ENCODE measurements around the gene C2CD2L. TPM values are rescaled to one million over a fixed set of nuclear protein-coding genes. Genes with fewer than 3 reads are reported as not detected.

The C2CD2L gene
- total RNA-seq, 3 donors from 2014 or later (not counting 1 experiment from before 2014, with no cell fraction given): 20.3 to 27.7 (median 25.6) TPM

GRCh38 chr11:119121008-119121810 lies 14.1 kb downstream of the C2CD2L start, which contains the start of gene HINFP:
HINFP (plus strand) TSS chr11:119121580; CDS start chr11:119126945, 5,365 bp downstream.
- H3K4me1 Mint-ChIP-seq: peaks cover 32% of the 10 kb centered on the region in 2 donors
- intact Hi-C loops (cut with micrococcal nuclease): loop anchor here (1.0 to 5.0 kb wide), 4 partner anchors 19 to 54 kb away; partner anchors contain the start of genes HMBS and VPS11

GRCh38 chr11:119121811-119122124 lies 14.6 kb downstream of the C2CD2L start:
- Mint-ChIP-seq H3K27ac (peak overlapping the region; percentile 87 to 90), H3K36me3 (no peaks in the 10 kb centered on the region), H3K4me1 (peaks cover 32 to 35% of the 10 kb centered on the region in 2 donors), H3K4me3 (peak overlapping the region; percentile 91), H3K9me3 (no peaks in the 10 kb centered on the region), H3K27me3 (ENCODE audit: low read depth in 2 of 2) (no peaks in the 10 kb centered on the region)
- ATAC-seq (no peak), DNase-seq (no peak)
- peak overlapping the region; percentile 99 for H3K4me3 ChIP-seq (ENCODE audit: low read length)
- TF ChIP-seq CTCF (IDR thresholded peaks at IDR 0.05): no peak
- intact Hi-C loops (cut with micrococcal nuclease): loop anchor here (1.0 to 5.0 kb wide), 4 partner anchors 19 to 54 kb away; partner anchors contain the start of genes HMBS and VPS11
- no peaks in the 10 kb centered on the region for H3K27me3 ChIP-seq (ENCODE audit: control insufficient read depth, insufficient read depth, low read length)
- whole genome bisulfite sequencing (ENCODE audit: insufficient coverage): 0% methylated on average over 20 of the region's 20 CpGs
- peaks cover 5% of the 10 kb centered on the region for H3K36me3 ChIP-seq (ENCODE audit: control insufficient read depth, insufficient read depth, low read length)
- peaks cover 20% of the 10 kb centered on the region for H3K4me1 ChIP-seq (ENCODE audit: control insufficient read depth, insufficient read depth, low read length)
- H3K27ac ChIP-seq (ENCODE audit: low read length): peak overlapping the region; percentile 72
- no peaks in the 10 kb centered on the region for H3K9me3 ChIP-seq (ENCODE audit: control insufficient read depth, insufficient read depth, low read length)

More at GRCh38 chr11:119121008-119121810, 14.1 kb downstream of the C2CD2L start, which contains the start of gene HINFP:
- peak; percentile 97 to 100 (median 97) for ATAC-seq
- Histone ChIP-seq H3K4me3 (ENCODE audit: low read length) (peak within 1 kb of the TSS; percentile 99), H3K36me3 (ENCODE audit: control insufficient read depth, insufficient read depth, low read length) (peaks cover 11% of the 10 kb centered on the region), H3K9me3 (ENCODE audit: control insufficient read depth, insufficient read depth, low read length) (no peaks in the 10 kb centered on the region), H3K27ac (ENCODE audit: low read length) (peak within 1 kb of the TSS; percentile 73), H3K4me1 (ENCODE audit: control insufficient read depth, insufficient read depth, low read length) (peaks cover 20% of the 10 kb centered on the region), H3K27me3 (ENCODE audit: control insufficient read depth, insufficient read depth, low read length) (no peaks in the 10 kb centered on the region)
- WGBS (ENCODE audit: insufficient coverage): under 1% methylated on average over 52 of the region's 54 CpGs
- no peak for TF ChIP-seq CTCF (IDR thresholded peaks at IDR 0.05)
- H3K36me3 Mint-ChIP-seq: no peaks in the 10 kb centered on the region
- H3K4me3 Mint-ChIP-seq: peak within 1 kb of the TSS; percentile 91
- no peaks in the 10 kb centered on the region for H3K27me3 Mint-ChIP-seq (ENCODE audit: low read depth in 2 of 2)
- H3K27ac Mint-ChIP-seq: peak within 1 kb of the TSS; percentile 87 to 90
- no peaks in the 10 kb centered on the region for H3K9me3 Mint-ChIP-seq
- peak; percentile 97 to 100 for DNase-seq

GRCh38 chr11:119125821-119126220 lies 18.7 kb downstream of the C2CD2L start:
- Histone ChIP-seq H3K27me3 (ENCODE audit: control insufficient read depth, insufficient read depth, low read length) (no peaks in the 10 kb centered on the region), H3K36me3 (ENCODE audit: control insufficient read depth, insufficient read depth, low read length) (peaks cover 24% of the 10 kb centered on the region), H3K4me1 (ENCODE audit: control insufficient read depth, insufficient read depth, low read length) (peaks cover 15% of the 10 kb centered on the region), H3K4me3 (ENCODE audit: low read length) (no peak overlapping the region), H3K9me3 (ENCODE audit: control insufficient read depth, insufficient read depth, low read length) (no peaks in the 10 kb centered on the region), H3K27ac (ENCODE audit: low read length) (no peak overlapping the region)
- Mint-ChIP-seq H3K36me3 (peaks cover 6% of the 10 kb centered on the region), H3K27ac (no peak overlapping the region), H3K9me3 (no peaks in the 10 kb centered on the region), H3K4me1 (peaks cover 24 to 31% of the 10 kb centered on the region in 2 donors), H3K27me3 (ENCODE audit: low read depth in 2 of 2) (no peaks in the 10 kb centered on the region), H3K4me3 (no peak overlapping the region)
- no peak for DNase-seq
- WGBS (ENCODE audit: insufficient coverage): 94% methylated on average over 5 of the region's 6 CpGs
- intact Hi-C loops (cut with micrococcal nuclease): no loop called here
- TF ChIP-seq CTCF (IDR thresholded peaks at IDR 0.05): no peak
- ATAC-seq: no peak
